IMR-90 (cell line): Measurements from ENCODE around the gene SP140. TPM values are rescaled to one million over a fixed set of nuclear protein-coding genes. Genes with fewer than 3 reads are reported as not detected.

Source experiments
- ATAC-seq: fragments of 200-7000 bp; cut with Tn5 transposase; 2 replicates; pipeline ENCODE4 v1.9.1; 2020; ENCODE audit warnings: low read depth, mild to moderate bottlenecking, moderate library complexity
- BruUV-seq: library from RNA; stranded (reverse); fragments of 400-500 nt; replicated peaks from 2 replicates; lab custom pipeline; 2021; lab: Mats Ljungman, UMichigan
- CTCF ChIA-PET: fragments of 300-600 bp; formaldehyde crosslinking; extraction: SDS; loops from one replicate; lab custom pipeline; 2021; ENCODE audit warnings: antibody characterized with exemption; lab: Yijun Ruan, JAX
- POLR2A ChIA-PET: fragments of 300-600 bp; sonication (Branson Sonifier 250); formaldehyde crosslinking; loops from one replicate; lab custom pipeline; 2022; ENCODE audit warnings: antibody characterized with exemption; ENCODE audit not compliant: unreplicated experiment; lab: Charles Lee
- DNase-seq: peaks from one replicate; pipeline ENCODE4 v3.0.0; 2013
- H2AFZ ChIP-seq: replicated peaks from 2 replicates; pipeline ENCODE3; 2013; ENCODE audit warnings: low read length, mild to moderate bottlenecking; ENCODE audit not compliant: poor library complexity
- H2AK5ac ChIP-seq: 2 replicates; pipeline ENCODE4 v1.6.1; 2013; ENCODE audit warnings: low read depth, low read length, inconsistent platforms
- H2AK9ac ChIP-seq: replicated peaks from 2 replicates; pipeline ENCODE3; 2013; ENCODE audit warnings: mild to moderate bottlenecking, low read depth, low read length, moderate library complexity; ENCODE audit not compliant: poor library complexity
- H2BK120ac ChIP-seq: 2 replicates; pipeline ENCODE4 v1.6.1; 2013; ENCODE audit warnings: low read depth, low read length, inconsistent platforms
- H2BK15ac ChIP-seq: 3 replicates; pipeline ENCODE4 v1.6.1; 2013; ENCODE audit warnings: low read depth, low read length, inconsistent platforms
- H2BK20ac ChIP-seq: 2 replicates; pipeline ENCODE4 v1.6.1; 2013; ENCODE audit warnings: low read depth, mild to moderate bottlenecking, inconsistent platforms, low read length, moderate library complexity
- H2BK5ac ChIP-seq: 2 replicates; pipeline ENCODE4 v1.6.1; 2013; ENCODE audit warnings: mild to moderate bottlenecking, low read depth, low read length, inconsistent platforms; ENCODE audit not compliant: poor library complexity, severe bottlenecking
- H3K14ac ChIP-seq: replicated peaks from 2 replicates; pipeline ENCODE4 v1.6.1; 2013; ENCODE audit warnings: low read depth, low read length, inconsistent platforms
- H3K18ac ChIP-seq: 2 replicates; pipeline ENCODE4 v1.6.1; 2013; ENCODE audit warnings: low read depth, low read length, control low read depth
- H3K23ac ChIP-seq: 2 replicates; pipeline ENCODE4 v1.6.1; 2013; ENCODE audit warnings: low read depth, low read length, inconsistent platforms
- H3K27ac ChIP-seq: 2 replicates; pipeline ENCODE4 v1.5.1; 2013; ENCODE audit warnings: mild to moderate bottlenecking, control low read depth, low read length; ENCODE audit not compliant: insufficient read depth
- H3K27me3 ChIP-seq: 2 replicates; pipeline ENCODE4 v1.6.1; 2013; ENCODE audit warnings: low read length; ENCODE audit not compliant: control insufficient read depth, insufficient read depth
- H3K36me3 ChIP-seq: 2 replicates; pipeline ENCODE4 v1.6.1; 2013; ENCODE audit warnings: low read length, mixed read lengths; ENCODE audit not compliant: control insufficient read depth, insufficient read depth
- H3K4ac ChIP-seq: 2 replicates; pipeline ENCODE4 v1.6.1; 2013; ENCODE audit warnings: low read depth, low read length, inconsistent platforms
- H3K4me1 ChIP-seq: 2 replicates; pipeline ENCODE4 v1.6.1; 2013; ENCODE audit warnings: low read length, mixed read lengths; ENCODE audit not compliant: control insufficient read depth, insufficient read depth
- H3K4me2 ChIP-seq: 2 replicates; pipeline ENCODE4 v1.6.1; 2013; ENCODE audit warnings: low read depth, mild to moderate bottlenecking, control low read depth, low read length, moderate library complexity
- H3K4me3 ChIP-seq: 2 replicates; pipeline ENCODE4 v1.5.1; 2013; ENCODE audit warnings: low read depth, mild to moderate bottlenecking, control low read depth, low read length, moderate library complexity; ENCODE audit not compliant: insufficient read depth
- H3K56ac ChIP-seq: 2 replicates; pipeline ENCODE4 v1.6.1; 2013; ENCODE audit warnings: low read length, inconsistent platforms; ENCODE audit not compliant: insufficient read depth; ENCODE audit errors: extremely low read depth
- H3K79me1 ChIP-seq, 2 experiments: 2 replicates each; pipeline ENCODE4 v1.6.1; 2013; ENCODE audit warnings: low read length in 2 of 2, inconsistent platforms in 1 of 2, low read depth in 1 of 2
- H3K9ac ChIP-seq: 2 replicates; pipeline ENCODE4 v1.6.1; 2013; ENCODE audit warnings: low read depth, low read length, control low read depth
- H3K9me1 ChIP-seq: 2 replicates; pipeline ENCODE4 v1.6.1; 2013; ENCODE audit warnings: low read length, inconsistent platforms; ENCODE audit not compliant: insufficient read depth
- H3K9me3 ChIP-seq: 2 replicates; pipeline ENCODE4 v1.6.1; 2013; ENCODE audit warnings: low read length; ENCODE audit not compliant: control insufficient read depth, insufficient read depth
- H4K20me1 ChIP-seq: 2 replicates; pipeline ENCODE4 v1.6.1; 2013; ENCODE audit warnings: low read length, inconsistent platforms; ENCODE audit not compliant: insufficient read depth
- H4K5ac ChIP-seq: 2 replicates; pipeline ENCODE4 v1.6.1; 2013; ENCODE audit warnings: mild to moderate bottlenecking, low read depth, low read length, control low read depth
- H4K8ac ChIP-seq, 2 experiments: 2 replicates each; pipeline ENCODE4 v1.6.1; 2013; ENCODE audit warnings: low read depth in 2 of 2, low read length in 2 of 2, control low read depth in 1 of 2, inconsistent platforms in 1 of 2
- H4K91ac ChIP-seq: 2 replicates; pipeline ENCODE4 v1.6.1; 2013; ENCODE audit warnings: low read depth, low read length, inconsistent platforms; ENCODE audit not compliant: insufficient read depth
- BHLHE40 ChIP-seq: fragments of 150-350 bp; IDR thresholded peaks from 2 replicates; pipeline ENCODE4 v1.6.1; 2016; ENCODE audit warnings: mild to moderate bottlenecking, low read depth, low read length
- CEBPB ChIP-seq: IDR thresholded peaks from 2 replicates; pipeline ENCODE4 v1.6.1; 2012; ENCODE audit warnings: low read depth, low read length, improper control_type of control experiment
- MAFK ChIP-seq: IDR thresholded peaks from 2 replicates; pipeline ENCODE4 v1.6.1; 2012; ENCODE audit warnings: low read depth, low read length, improper control_type of control experiment
- NFE2L2 ChIP-seq: fragments of 150-350 bp; IDR thresholded peaks from 2 replicates; pipeline ENCODE4 v1.6.1; 2016; ENCODE audit warnings: low read depth, mild to moderate bottlenecking, low read length
- POLR2A ChIP-seq: IDR thresholded peaks from 2 replicates; pipeline ENCODE4 v1.6.1; 2012; ENCODE audit warnings: mild to moderate bottlenecking, low read depth, low read length
- RAD21 ChIP-seq: IDR thresholded peaks from 2 replicates; pipeline ENCODE4 v1.6.1; 2012; ENCODE audit warnings: low read length, improper control_type of control experiment
- USF2 ChIP-seq: fragments of 150-350 bp; IDR thresholded peaks from 2 replicates; pipeline ENCODE4 v1.6.1; 2017; ENCODE audit warnings: mild to moderate bottlenecking, antibody characterized with exemption, low read length, low read depth
- WGBS, 2 experiments: methylation state at CpG; one replicate each; pipeline versions ENCODE4 v1.1.5 to v1.1.7; 2013; ENCODE audit warnings: missing lambda C conversion rate in 2 of 2; ENCODE audit not compliant: insufficient read length in 1 of 2; ENCODE audit errors: extremely low coverage in 2 of 2; 5-methylcytosine and 5-hydroxymethylcytosine counted together
- dilution Hi-C: fragments of 300-500 bp; cut with HindIII; formaldehyde crosslinking; loops from one replicate; pipeline ENCODE4 v1.14.3; 2018; ENCODE audit warnings: low sequenced_read_pairs; ENCODE audit not compliant: unreplicated experiment
- in situ Hi-C: fragments of 300-500 bp; cut with MboI; formaldehyde crosslinking; loops from 3 replicates; pipeline ENCODE4 v1.14.3; 2019; ENCODE audit warnings: low sequenced_read_pairs, inconsistent platforms, mixed read lengths
- intact Hi-C: fragments of 100-400 bp; cut with micrococcal nuclease; formaldehyde crosslinking; loops from 2 replicates; pipeline ENCODE4 v1.10.0; 2022
- polyA plus RNA-seq, 3 experiments: library from polyadenylated mRNA; depleted of rRNA; stranded (reverse); fragments of >200 nt; gene quantifications; 2 replicates each; pipeline ENCODE4 v1.2.3, GENCODE V29; 2012; ENCODE audit warnings: low replicate concordance in 1 of 3
- total RNA-seq: library from RNA; depleted of rRNA; stranded (reverse); fragments of >200 nt; gene quantifications from 2 replicates; pipeline ENCODE4 v1.2.3, GENCODE V29; 2012

The SP140 gene
- total and polyA plus RNA-seq, 2 of the 4 experiments (the other 2 are of a cell fraction) = 1.4 TPM

DNA sequence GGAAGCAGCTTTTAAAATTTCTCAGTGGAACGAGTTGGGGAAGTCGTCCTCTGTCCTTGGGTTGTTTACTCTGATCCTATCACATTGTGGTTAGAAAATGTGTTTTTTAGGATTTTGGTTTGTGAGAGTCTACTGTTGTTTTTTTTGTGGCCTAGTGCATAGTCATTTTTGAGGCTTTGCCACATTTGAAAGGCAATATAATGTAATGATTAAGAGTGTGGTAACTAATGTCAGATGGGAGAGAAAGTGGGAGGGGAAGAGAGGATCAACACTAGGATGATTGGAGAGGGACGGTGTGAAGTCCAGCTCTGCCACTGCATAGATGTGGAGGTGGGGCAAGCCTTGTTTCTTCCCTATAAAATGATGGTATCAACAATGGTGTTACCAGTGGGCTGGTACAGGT, 109.9 kb downstream of the SP140 start:
- no TSS peak for BruUV-seq
- no peak overlapping the region for H4K8ac ChIP-seq
- no peak overlapping the region for H2AK5ac ChIP-seq
- no peak overlapping the region for H2BK5ac ChIP-seq
- H3K4me3 ChIP-seq = no peak overlapping the region
- no peak overlapping the region for H3K27ac ChIP-seq
- dilution Hi-C loops (no loop called here), in situ Hi-C loops (no loop called here), intact Hi-C loops (no loop called here)
- H3K27me3 ChIP-seq = no peaks in the 10 kb centered on the region
- H3K9ac ChIP-seq = no peak overlapping the region
- H2BK15ac ChIP-seq = no peak overlapping the region
- ATAC-seq (no peak), DNase-seq (no peak)
- peaks cover 9 to 19% of the 10 kb centered on the region in 2 experiments; a peak in 2 of 4 replicates for H3K79me1 ChIP-seq
- no peak overlapping the region for H2AFZ ChIP-seq
- H3K9me3 ChIP-seq = no peaks in the 10 kb centered on the region
- H4K91ac ChIP-seq = no peak overlapping the region
- H3K4me2 ChIP-seq = no peak overlapping the region
- H2BK20ac ChIP-seq = no peak overlapping the region
- no peak overlapping the region for H3K4ac ChIP-seq
- WGBS, 2 experiments = no CpG with 5 or more reads among the region's 3 CpGs
- ChIA-PET POLR2A (no interaction called here), CTCF (no interaction called here)
- no peak overlapping the region for H3K18ac ChIP-seq
- H2BK120ac ChIP-seq = no peak overlapping the region
- H4K20me1 ChIP-seq = no peaks in the 10 kb centered on the region
- no peaks in the 10 kb centered on the region for H3K4me1 ChIP-seq
- no peak overlapping the region for H2AK9ac ChIP-seq
- no peak overlapping the region for H3K14ac ChIP-seq
- no peaks in the 10 kb centered on the region for H3K9me1 ChIP-seq
- H4K5ac ChIP-seq = no peak overlapping the region
- H3K56ac ChIP-seq = no peak overlapping the region
- H3K36me3 ChIP-seq = peaks cover 2% of the 10 kb centered on the region
- H3K23ac ChIP-seq = no peak overlapping the region
- TF ChIP-seq NFE2L2 (no peak), RAD21 (no peak), MAFK (no peak), CEBPB (no peak), POLR2A (no peak), BHLHE40 (no peak), USF2 (no peak)
